Keratinocyte (primary cell): ENCODE data around the gene MX2. TPM values are rescaled to one million over a fixed set of nuclear protein-coding genes. Genes with fewer than 3 reads are reported as not detected.
"Not testable (repeated sequence)": the region's sequence is repeated elsewhere in the genome, so short reads cannot be mapped to it uniquely, and the experiment has no call there.

Source experiments
- DNase-seq: peaks from one replicate; pipeline ENCODE4 v3.0.0-alpha.2; 2011; ENCODE audit warnings: low read depth, missing footprints, low spot score
- FAIRE-seq: peaks from 2 replicates; lab custom pipeline; 2011; peaks lifted over from hg19 to GRCh38; lab: Jason Lieb, UNC
- H2AFZ ChIP-seq: 2 replicates; pipeline ENCODE4 v1.6.0; 2012; ENCODE audit warnings: low read length, control low read depth, inconsistent platforms; ENCODE audit not compliant: control insufficient read depth
- H3K27ac ChIP-seq: 2 replicates; pipeline ENCODE4 v1.5.1; 2011; ENCODE audit warnings: low read length; ENCODE audit not compliant: control insufficient read depth, insufficient read depth
- H3K27me3 ChIP-seq: 3 replicates; pipeline ENCODE4 v1.6.0; 2011; ENCODE audit warnings: low read length; ENCODE audit not compliant: control insufficient read depth, insufficient read depth; ENCODE audit errors: extremely low read depth
- H3K36me3 ChIP-seq, 2 experiments: 2 replicates in 1 of 2; 3 replicates in 1 of 2; pipeline ENCODE4 v1.5.1; 2011; ENCODE audit warnings: low read length in 2 of 2, mild to moderate bottlenecking in 1 of 2; ENCODE audit not compliant: control insufficient read depth in 2 of 2, insufficient read depth in 2 of 2; ENCODE audit errors: extremely low read depth in 1 of 2
- H3K4me1 ChIP-seq: 3 replicates; pipeline ENCODE4 v1.5.1; 2011; ENCODE audit warnings: low read length; ENCODE audit not compliant: control insufficient read depth, insufficient read depth; ENCODE audit errors: extremely low read depth
- H3K4me2 ChIP-seq: 3 replicates; pipeline ENCODE4 v1.6.0; 2011; ENCODE audit warnings: low read depth, low read length; ENCODE audit not compliant: control insufficient read depth, insufficient read depth; ENCODE audit errors: extremely low read depth
- H3K4me3 ChIP-seq, 3 experiments: fragments of 200-600 bp in 1 of 3; sonication (generic) in 1 of 3; 2 replicates in 2 of 3; 3 replicates in 1 of 3; pipeline ENCODE4 v1.5.1; 2011 to 2016; ENCODE audit warnings: low read length in 3 of 3, mild to moderate bottlenecking in 3 of 3, control low read depth in 2 of 3, inconsistent platforms in 1 of 3, low read depth in 1 of 3, mixed read lengths in 1 of 3, mixed run types in 1 of 3, moderate library complexity in 1 of 3; ENCODE audit not compliant: control insufficient read depth in 2 of 3, insufficient read depth in 2 of 3; ENCODE audit errors: extremely low read depth in 1 of 3
- H3K79me2 ChIP-seq: 2 replicates; pipeline ENCODE4 v1.6.0; 2012; ENCODE audit warnings: low read length; ENCODE audit not compliant: control insufficient read depth, insufficient read depth
- H3K9ac ChIP-seq: 3 replicates; pipeline ENCODE4 v1.6.0; 2011; ENCODE audit warnings: low read length; ENCODE audit not compliant: control insufficient read depth, insufficient read depth; ENCODE audit errors: extremely low read depth
- H3K9me1 ChIP-seq: 3 replicates; pipeline ENCODE4 v1.6.0; 2011; ENCODE audit warnings: low read length; ENCODE audit not compliant: control insufficient read depth, insufficient read depth; ENCODE audit errors: extremely low read depth
- H3K9me3 ChIP-seq: 2 replicates; pipeline ENCODE4 v1.5.1; 2012; ENCODE audit warnings: low read depth, low read length; ENCODE audit not compliant: control insufficient read depth
- H4K20me1 ChIP-seq: 3 replicates; pipeline ENCODE4 v1.6.0; 2011; ENCODE audit warnings: low read length; ENCODE audit not compliant: control insufficient read depth, insufficient read depth; ENCODE audit errors: extremely low read depth
- EZH2 ChIP-seq: IDR thresholded peaks from one replicate; pipeline ENCODE4 v1.6.1; 2012; ENCODE audit warnings: inconsistent platforms, mild to moderate bottlenecking, low read length, moderate library complexity
- dilution Hi-C: fragments of 300-500 bp; cut with MboI; formaldehyde crosslinking; loops from one replicate; pipeline ENCODE4 v1.7.0; 2020; ENCODE audit warnings: low sequenced_read_pairs; ENCODE audit not compliant: extremely low pct_ligation_motif_present
- polyA plus RNA-seq, 5 experiments: library from polyadenylated mRNA; depleted of rRNA in 3 of 5; stranded (reverse) in 3 of 5; stranded (forward) in 1 of 5; unstranded in 1 of 5; fragments of >200 nt; gene quantifications; 1 replicate in 1 of 5; 2 replicates in 3 of 5; 3 replicates in 1 of 5; pipeline versions ENCODE4 v1.2.1 to v1.2.3, GENCODE V29; 2011 to 2012; ENCODE audit warnings: missing spikeins in 2 of 5, low read depth in 1 of 5, low replicate concordance in 1 of 5
- TF ChIP-seq, protein P1 (sequence below), 3 experiments: IDR thresholded peaks in 1 of 3; conservative IDR thresholded peaks in 1 of 3; optimal IDR thresholded peaks in 1 of 3; 2 replicates in 2 of 3; 3 replicates in 1 of 3; pipeline versions ENCODE3 to v1.5.1; 2011; ENCODE audit warnings: low read length in 3 of 3, mild to moderate bottlenecking in 3 of 3, moderate library complexity in 2 of 3, control low read depth in 1 of 3, inconsistent platforms in 1 of 3; ENCODE audit not compliant: insufficient read depth in 2 of 3; ENCODE audit errors: extremely low read depth in 1 of 3

The MX2 gene
- polyA plus RNA-seq, 1 donor (not counting 4 experiments of a cell fraction or from before 2014, with no cell fraction given), result 7.1 TPM

DNA sequence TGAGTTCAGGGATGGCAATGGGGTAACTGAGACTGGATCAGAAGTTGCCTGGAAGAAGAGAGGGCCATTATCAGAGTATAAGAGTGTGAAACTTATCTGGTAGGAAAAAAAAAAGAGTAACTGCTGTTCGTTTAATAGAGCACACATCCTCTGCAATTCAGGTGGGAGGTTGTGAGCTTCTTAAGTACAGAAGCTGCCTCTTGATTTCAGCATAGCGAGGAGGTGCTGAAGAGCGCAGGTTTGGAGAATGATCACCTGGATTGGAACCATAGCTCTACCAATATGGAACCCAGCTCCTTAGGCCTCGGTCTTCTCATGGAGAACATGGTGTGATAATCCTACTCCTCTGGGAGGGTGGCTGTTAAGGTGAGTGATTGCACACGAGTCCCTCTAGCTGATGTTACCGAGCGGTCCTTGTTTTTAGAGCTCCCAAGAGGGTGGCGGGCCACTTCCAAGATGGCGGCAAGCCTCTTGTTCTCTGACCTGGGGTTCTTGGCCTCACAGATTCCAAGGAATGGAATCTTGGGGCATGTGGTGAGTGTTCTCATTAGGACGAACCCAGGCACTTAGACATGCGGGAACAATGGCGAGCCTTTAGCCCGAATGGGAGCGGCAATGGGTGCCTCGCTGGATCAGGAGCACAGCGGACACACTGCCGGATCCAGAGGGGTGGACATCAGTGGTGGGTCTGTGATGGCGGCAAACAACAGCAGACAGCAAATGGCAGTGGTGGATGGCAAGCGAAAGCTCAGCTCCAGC, 60.9 kb downstream of the MX2 start:
- no peak overlapping the region for H2AFZ ChIP-seq
- peaks cover 10% of the 10 kb centered on the region for H3K79me2 ChIP-seq
- H3K36me3 ChIP-seq, result peaks cover 0 to 2% of the 10 kb centered on the region in 2 experiments
- H3K4me2 ChIP-seq, result no peak overlapping the region
- no peaks in the 10 kb centered on the region for H4K20me1 ChIP-seq
- no peaks in the 10 kb centered on the region for H3K9me3 ChIP-seq
- dilution Hi-C loops, result no loop called here
- H3K4me1 ChIP-seq, result peaks cover 8% of the 10 kb centered on the region
- H3K4me3 ChIP-seq, result no peak overlapping the region
- H3K9me1 ChIP-seq, result no peaks in the 10 kb centered on the region
- no peaks in the 10 kb centered on the region for H3K27me3 ChIP-seq
- H3K27ac ChIP-seq, result no peak overlapping the region
- FAIRE-seq, result no peak
- DNase-seq, result no peak
- TF ChIP-seq, protein P1, sequence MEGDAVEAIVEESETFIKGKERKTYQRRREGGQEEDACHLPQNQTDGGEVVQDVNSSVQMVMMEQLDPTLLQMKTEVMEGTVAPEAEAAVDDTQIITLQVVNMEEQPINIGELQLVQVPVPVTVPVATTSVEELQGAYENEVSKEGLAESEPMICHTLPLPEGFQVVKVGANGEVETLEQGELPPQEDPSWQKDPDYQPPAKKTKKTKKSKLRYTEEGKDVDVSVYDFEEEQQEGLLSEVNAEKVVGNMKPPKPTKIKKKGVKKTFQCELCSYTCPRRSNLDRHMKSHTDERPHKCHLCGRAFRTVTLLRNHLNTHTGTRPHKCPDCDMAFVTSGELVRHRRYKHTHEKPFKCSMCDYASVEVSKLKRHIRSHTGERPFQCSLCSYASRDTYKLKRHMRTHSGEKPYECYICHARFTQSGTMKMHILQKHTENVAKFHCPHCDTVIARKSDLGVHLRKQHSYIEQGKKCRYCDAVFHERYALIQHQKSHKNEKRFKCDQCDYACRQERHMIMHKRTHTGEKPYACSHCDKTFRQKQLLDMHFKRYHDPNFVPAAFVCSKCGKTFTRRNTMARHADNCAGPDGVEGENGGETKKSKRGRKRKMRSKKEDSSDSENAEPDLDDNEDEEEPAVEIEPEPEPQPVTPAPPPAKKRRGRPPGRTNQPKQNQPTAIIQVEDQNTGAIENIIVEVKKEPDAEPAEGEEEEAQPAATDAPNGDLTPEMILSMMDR (optimal IDR thresholded peaks at IDR 0.05 in 1 of 3, IDR thresholded peaks at IDR 0.05 in 1 of 3, conservative IDR thresholded peaks at IDR 0.05 in 1 of 3; ENCODE audit: extremely low read depth in 1 of 3, insufficient read depth in 2 of 3, low read length in 3 of 3), result no peak
- TF ChIP-seq EZH2, result no peak
- H3K9ac ChIP-seq, result no peak overlapping the region

DNA sequence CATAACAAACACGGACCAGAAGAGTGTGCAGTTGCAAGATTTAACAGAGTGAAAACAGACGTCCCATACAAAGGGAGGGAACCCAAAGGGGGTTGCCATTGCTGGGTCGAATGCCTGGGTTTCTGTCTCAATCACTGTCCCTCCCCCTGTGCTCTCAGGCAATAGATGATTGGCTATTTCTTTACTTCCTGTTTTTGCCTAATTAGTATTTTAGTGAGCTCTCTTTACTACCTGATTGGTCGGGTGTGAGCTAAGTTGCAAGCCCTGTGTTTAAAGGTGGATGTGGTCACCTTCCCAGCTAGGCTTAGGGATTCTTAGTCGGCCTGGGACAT, 61.4 kb downstream of the MX2 start:
- H3K27ac ChIP-seq, FAIRE-seq, H3K9me3 ChIP-seq, H3K4me1 ChIP-seq, H3K4me3 ChIP-seq, H3K9me1 ChIP-seq, dilution Hi-C loops, H3K27me3 ChIP-seq, H3K9ac ChIP-seq, H3K36me3 ChIP-seq, DNase-seq, H4K20me1 ChIP-seq, H3K4me2 ChIP-seq, H3K79me2 ChIP-seq, H2AFZ ChIP-seq: not testable (repeated sequence)

DNA sequence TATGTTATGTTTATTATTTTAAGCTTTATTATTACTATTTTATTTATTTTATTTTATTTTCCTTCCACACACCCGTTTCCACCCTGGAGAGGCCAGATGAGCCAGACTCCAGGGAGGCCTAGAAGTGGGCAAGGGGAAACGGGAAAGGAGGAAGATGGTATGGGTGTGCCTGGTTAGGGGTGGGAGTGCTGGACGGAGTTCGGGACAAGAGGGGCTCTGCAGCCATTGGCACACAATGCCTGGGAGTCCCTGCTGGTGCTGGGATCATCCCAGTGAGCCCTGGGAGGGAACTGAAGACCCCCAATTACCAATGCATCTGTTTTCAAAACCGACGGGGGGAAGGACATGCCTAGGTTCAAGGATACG, 63.7 kb downstream of the MX2 start:
- Histone ChIP-seq H3K9me1 (no peaks in the 10 kb centered on the region), H3K36me3 (peaks cover 0 to 10% of the 10 kb centered on the region in 2 experiments), H3K27ac (peak overlapping the region; percentile 70), H3K4me2 (peak overlapping the region; percentile 68), H2AFZ (peak overlapping the region; percentile 68), H3K9me3 (no peaks in the 10 kb centered on the region), H4K20me1 (no peaks in the 10 kb centered on the region), H3K27me3 (no peaks in the 10 kb centered on the region), H3K4me3 (peak overlapping the region; percentile 57 to 89 (median 75)), H3K79me2 (peaks cover 10% of the 10 kb centered on the region), H3K4me1 (peaks cover 4% of the 10 kb centered on the region), H3K9ac (peak overlapping the region; percentile 83)
- dilution Hi-C loops, result no loop called here
- DNase-seq, result no peak
- TF ChIP-seq, protein P1 (optimal IDR thresholded peaks at IDR 0.05 in 1 of 3, IDR thresholded peaks at IDR 0.05 in 1 of 3, conservative IDR thresholded peaks at IDR 0.05 in 1 of 3; ENCODE audit: extremely low read depth in 1 of 3, insufficient read depth in 2 of 3, low read length in 3 of 3), result no peak
- TF ChIP-seq EZH2, result no peak
- no peak for FAIRE-seq
